Fibroblast of upper back skin (primary cell): ENCODE data around the gene CST2.
A peak's percentile ranks its signal among the peaks of the same experiment; 100 is the strongest.
"Not testable (repeated sequence)": the region's sequence is repeated elsewhere in the genome, so short reads cannot be mapped to it uniquely, and the experiment has no call there.

ENCODE experiments used
- DNase-seq: peaks from one replicate; pipeline ENCODE4 v3.0.0-alpha.2; 2013

The CST2 gene

GRCh38 chr20:23800865-23801264 lies 25.7 kb downstream of the CST2 start:
- DNase-seq, result no peak

DNA sequence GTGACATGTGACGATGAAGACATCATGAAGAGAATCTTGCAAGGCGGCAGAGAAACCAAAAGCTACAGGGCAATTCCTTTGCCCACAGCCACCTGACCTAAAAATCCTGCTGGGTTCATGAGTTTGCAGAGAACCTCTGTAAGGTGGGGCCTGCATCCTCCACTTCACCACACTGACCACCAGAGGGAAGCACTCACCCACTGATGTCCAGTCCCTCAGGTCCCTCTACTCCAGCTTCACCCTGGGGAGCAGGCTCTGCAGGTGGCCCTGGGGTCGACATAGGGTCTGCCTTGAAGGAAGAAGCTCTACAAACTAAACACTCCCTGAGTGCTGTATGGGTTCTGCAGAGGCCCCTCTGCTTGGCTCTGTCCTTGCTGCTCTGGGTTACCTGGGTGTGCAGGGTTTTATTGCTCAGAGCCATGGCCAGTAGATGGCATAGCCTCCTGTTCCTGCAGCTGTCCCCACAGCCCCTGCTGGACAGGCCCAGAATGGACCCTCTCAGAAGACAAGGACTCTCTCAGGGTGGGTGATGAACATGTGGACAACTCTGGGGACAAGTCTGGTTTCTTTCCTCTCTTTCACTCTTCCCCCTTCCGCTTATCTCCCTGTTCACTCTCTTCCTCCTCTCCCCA lies 27.2 kb downstream of the CST2 start:
- not testable (repeated sequence) for DNase-seq

- no peak for DNase-seq
These were observed 31.0 kb downstream of the CST2 start for GRCh38 chr20:23795526-23795925.

DNA sequence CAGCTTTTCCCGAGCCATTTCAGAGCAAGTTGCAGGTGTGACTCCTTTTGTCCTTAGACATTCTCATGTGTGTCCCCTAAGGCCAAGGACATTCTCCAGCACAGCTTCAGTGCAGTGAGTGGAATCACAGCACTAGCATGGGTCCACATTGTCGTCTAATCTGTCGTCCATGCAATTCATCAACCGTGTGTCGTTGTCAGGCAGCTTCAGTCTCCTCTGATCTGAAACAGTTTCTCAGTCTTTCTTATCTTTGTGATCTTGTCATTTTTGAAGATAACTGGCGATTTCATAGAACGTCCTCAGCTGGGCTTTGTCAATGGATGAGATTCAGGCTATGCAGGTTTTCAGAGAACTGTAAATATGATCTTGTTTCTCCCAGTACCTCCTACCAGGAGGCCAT lies 31.7 kb downstream of the CST2 start:
- no peak for DNase-seq

DNA sequence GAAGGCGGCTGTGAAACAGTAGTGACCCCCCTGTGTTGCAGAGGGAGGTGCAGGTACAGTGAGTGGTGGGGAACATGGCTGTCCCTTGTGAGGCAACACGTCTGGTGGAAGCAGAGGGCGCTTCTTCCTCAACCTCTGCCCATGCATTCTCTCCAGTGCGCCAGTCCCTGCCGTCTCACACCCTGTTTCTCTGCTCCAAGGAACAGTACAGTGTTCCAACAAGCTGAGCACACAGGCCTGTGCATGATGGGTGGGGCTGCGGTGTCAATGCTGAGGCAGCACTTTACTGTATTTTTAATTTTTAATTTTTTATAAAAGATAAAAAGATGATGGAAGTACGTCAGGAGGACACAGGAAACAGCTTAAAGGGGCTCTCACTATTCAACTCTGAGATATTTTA lies 32.5 kb downstream of the CST2 start:
- no peak for DNase-seq

DNA sequence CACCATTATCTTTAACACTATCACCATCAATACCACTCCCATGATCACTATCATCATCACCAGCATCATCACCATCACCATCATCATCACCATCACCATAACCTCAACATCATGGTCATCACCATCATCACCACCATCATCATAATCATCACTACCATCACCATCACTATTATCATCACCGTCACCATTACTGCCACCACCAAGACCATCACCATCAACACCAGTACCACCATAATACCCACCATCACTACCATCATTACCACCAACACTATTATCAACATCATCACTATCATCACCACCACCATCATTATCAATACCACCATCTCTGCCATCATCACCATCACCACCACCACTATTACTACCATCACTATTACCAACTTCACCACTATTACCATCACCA lies 43.1 kb downstream of the CST2 start:
- DNase-seq, result no peak

DNA sequence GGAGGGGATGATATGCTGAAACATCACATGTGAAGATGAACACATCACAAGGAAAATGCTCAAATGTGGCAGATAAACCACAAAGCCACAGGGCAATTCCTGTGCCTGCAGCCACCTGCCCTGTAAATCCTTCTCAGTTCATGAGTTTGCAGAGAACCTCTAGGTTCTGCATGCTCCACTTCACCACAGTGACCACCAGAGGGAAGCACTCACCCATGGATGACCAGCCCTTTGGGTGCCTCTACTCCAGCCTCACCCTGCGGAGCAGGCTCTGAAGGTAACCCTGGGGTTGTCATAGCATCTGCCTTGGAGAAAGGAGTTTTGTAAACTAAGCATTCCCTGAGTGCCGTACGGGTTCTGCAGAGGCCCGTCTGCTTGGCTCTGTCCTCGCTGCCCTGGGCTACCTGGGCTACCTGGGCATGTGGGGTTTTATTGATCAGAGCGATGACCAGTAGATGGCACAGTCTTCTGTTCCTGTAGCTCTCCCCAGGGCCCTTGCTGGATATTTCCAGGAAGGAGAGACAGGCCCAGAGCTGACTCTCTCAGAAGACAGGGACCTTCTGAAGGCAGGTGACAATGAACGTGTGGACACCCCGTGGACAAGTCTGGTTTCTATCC lies 44.1 kb downstream of the CST2 start:
- DNase-seq, result no peak

GRCh38 chr20:23778676-23779075 lies 47.9 kb downstream of the CST2 start:
- DNase-seq, result peak; percentile 28

DNA sequence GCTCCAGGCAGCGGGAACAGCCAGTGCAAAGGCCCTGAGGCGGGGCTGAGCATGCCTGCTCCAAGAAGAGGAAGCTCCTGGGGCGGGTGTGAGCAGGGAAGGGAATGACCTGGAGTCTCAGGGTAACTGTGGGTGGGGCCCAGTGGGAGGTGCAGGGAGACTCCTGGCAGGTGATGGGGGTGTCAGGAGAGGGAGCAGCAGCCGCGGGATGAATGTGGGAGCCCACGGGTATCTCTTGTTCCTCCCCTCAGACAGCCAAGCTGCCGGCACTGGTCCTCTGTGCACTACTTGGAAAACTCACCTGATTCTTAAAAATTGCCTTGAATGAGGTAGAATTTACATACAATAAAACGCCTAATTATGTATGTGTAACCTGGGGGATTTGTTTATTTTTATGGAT lies 49.1 kb downstream of the CST2 start:
- DNase-seq, result not testable (repeated sequence)

DNA sequence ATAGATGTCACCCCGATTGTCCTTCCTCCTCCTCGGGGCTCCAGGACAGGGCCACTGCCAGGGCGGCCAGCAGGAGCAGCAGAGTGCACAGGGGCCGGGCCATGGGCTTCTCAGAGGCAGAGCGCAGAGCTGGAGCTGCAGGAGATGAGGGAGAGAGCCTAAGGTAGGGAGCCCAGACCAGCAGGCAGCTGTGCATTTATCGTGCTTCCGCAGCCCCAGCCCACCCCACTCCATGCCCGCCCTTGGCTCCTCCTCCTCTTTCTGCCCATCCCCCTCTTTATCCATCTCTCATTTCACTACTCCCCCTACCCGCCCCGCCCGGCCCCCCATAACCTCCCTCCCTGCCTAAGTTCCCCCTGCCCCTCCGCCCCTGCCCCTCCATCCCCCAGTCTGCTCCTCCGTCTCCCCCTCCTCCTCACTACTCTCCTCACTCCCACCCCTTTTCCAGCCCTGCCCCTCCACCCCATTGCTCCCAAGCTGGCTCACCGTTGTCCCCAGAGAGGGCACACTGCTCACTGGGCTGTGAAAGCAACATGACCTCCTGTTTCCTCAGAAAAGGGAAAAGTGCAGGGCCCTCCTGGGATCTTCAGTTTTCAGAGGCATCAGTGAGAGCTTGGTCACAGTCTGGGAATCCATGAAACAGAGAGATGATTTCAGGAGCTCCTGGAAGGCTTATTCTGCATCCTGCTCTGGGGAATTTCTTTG lies 50.3 kb downstream of the CST2 start:
- DNase-seq, result peak; percentile 17

DNA sequence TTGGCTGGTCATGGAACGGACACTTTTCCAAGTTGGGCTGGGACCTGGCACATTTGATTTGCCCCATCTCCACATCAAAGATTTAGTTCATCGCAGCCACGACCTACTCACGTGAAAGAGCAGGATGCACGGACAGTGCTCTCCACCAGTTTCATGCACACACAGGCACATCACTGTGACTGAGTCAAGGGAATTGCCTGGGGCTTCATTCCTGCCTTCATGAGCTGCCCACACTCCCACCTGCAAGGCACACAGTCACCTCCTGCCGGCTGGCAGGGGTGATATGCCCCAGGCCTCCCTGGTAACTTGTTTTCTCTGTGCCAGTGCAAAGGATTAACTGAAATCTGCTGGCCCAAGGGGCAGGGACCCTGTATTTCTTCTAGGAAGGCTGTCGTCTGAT lies 52.4 kb downstream of the CST2 start:
- no peak for DNase-seq
